ENCODE data around the gene TMEM86B. TPM values are rescaled to one million over a fixed set of nuclear protein-coding genes. Genes with fewer than 3 reads are reported as not detected.

Gene TMEM86B
- total and polyA plus RNA-seq, 12 donors = 0.20 to 47.8 (median 4.3) TPM

- Histone ChIP-seq H3K27ac (no peak overlapping the region), H3K4me3 (no peak overlapping the region), H3K27me3 (no peaks in the 10 kb centered on the region), H3K9me3 (replicated peaks in 1 of 3) (no peaks in the 10 kb centered on the region), H3K4me1 (replicated peaks in 1 of 2) (peaks cover 0 to 23% of the 10 kb centered on the region in 2 donors), H3K36me3 (replicated peaks in 1 of 2) (peaks cover 0 to 70% of the 10 kb centered on the region in 2 donors)
- DNase-seq = no peak
- 90 to 95% (median 93%) methylated on average over 4 to 23 of the region's 23 CpGs for WGBS, 4 donors
- intact Hi-C loops (cut with DNase I) = loop anchor here in 1 of 2 donors (1.0 kb wide), 1 partner anchor 9 kb away; no protein-coding TSS in a partner anchor
- TF ChIP-seq POLR2A (IDR thresholded peaks at IDR 0.05) (no peak), CTCF (IDR thresholded peaks at IDR 0.05) (no peak)
Observed at GRCh38 chr19:55245236-55245904, 16.8 kb upstream of the TMEM86B start.

GRCh38 chr19:55244004-55244680, 15.6 kb upstream of the TMEM86B start:
- H3K9me3 ChIP-seq (replicated peaks in 1 of 3) = no peaks in the 10 kb centered on the region
- 81 to 94% (median 89%) methylated on average over 11 to 12 of the region's 12 CpGs for WGBS, 4 donors
- intact Hi-C loops (cut with DNase I) = no loop called here
- H3K27ac ChIP-seq = peak overlapping the region in 1 of 5 donors; percentile 21
- no peak overlapping the region for H3K4me3 ChIP-seq
- TF ChIP-seq POLR2A (IDR thresholded peaks at IDR 0.05) (no peak), CTCF (IDR thresholded peaks at IDR 0.05) (no peak)
- peaks cover 0 to 15% of the 10 kb centered on the region in 2 donors for H3K4me1 ChIP-seq (replicated peaks in 1 of 2)
- DNase-seq = no peak
- no peaks in the 10 kb centered on the region for H3K27me3 ChIP-seq
- peaks cover 0 to 77% of the 10 kb centered on the region in 2 donors for H3K36me3 ChIP-seq (replicated peaks in 1 of 2)

GRCh38 chr19:55242517-55242916, 14.0 kb upstream of the TMEM86B start:
- no peaks in the 10 kb centered on the region for H3K27me3 ChIP-seq
- H3K4me1 ChIP-seq (replicated peaks in 1 of 2) = no peaks in the 10 kb centered on the region
- no peak for TF ChIP-seq POLR2A (IDR thresholded peaks at IDR 0.05)
- no peak for TF ChIP-seq CTCF (IDR thresholded peaks at IDR 0.05)
- peak overlapping the region in 1 of 5 donors; percentile 81 for H3K27ac ChIP-seq
- H3K4me3 ChIP-seq = no peak overlapping the region
- no peak for DNase-seq
- no peaks in the 10 kb centered on the region for H3K9me3 ChIP-seq (replicated peaks in 1 of 3)
- intact Hi-C loops (cut with DNase I) = no loop called here
- WGBS, 4 donors = 67 to 88% (median 77%) methylated on average over 6 to 7 of the region's 7 CpGs
- peaks cover 0 to 93% of the 10 kb centered on the region in 2 donors for H3K36me3 ChIP-seq (replicated peaks in 1 of 2)

GRCh38 chr19:55241935-55242464, 13.4 kb upstream of the TMEM86B start:
- 81 to 89% (median 82%) methylated on average over 3 to 16 of the region's 16 CpGs for WGBS, 4 donors
- peak overlapping the region in 4 of 5 donors; percentile 1 to 81 (median 39) for H3K27ac ChIP-seq
- TF ChIP-seq POLR2A (IDR thresholded peaks at IDR 0.05) (no peak), CTCF (IDR thresholded peaks at IDR 0.05) (no peak)
- intact Hi-C loops (cut with DNase I) = no loop called here
- H3K36me3 ChIP-seq (replicated peaks in 1 of 2) = peaks cover 0 to 96% of the 10 kb centered on the region in 2 donors
- no peaks in the 10 kb centered on the region for H3K27me3 ChIP-seq
- H3K9me3 ChIP-seq (replicated peaks in 1 of 3) = no peaks in the 10 kb centered on the region
- no peak for DNase-seq
- H3K4me1 ChIP-seq (replicated peaks in 1 of 2) = no peaks in the 10 kb centered on the region
- H3K4me3 ChIP-seq = no peak overlapping the region

All from adrenal gland (tissue), 12 donors.